HEK293 (cell line): ENCODE measurements around the gene RHOT2.
A peak's percentile ranks its signal among the peaks of the same experiment; 100 is the strongest.

Source experiments
- CTCF ChIA-PET: fragments of 350-600 bp; formaldehyde crosslinking; extraction: SDS; loops from one replicate; lab custom pipeline; 2021; ENCODE audit warnings: antibody characterized with exemption; lab: Yijun Ruan, JAX
- POLR2A ChIA-PET: fragments of 300-600 bp; formaldehyde crosslinking; extraction: SDS; loops from one replicate; lab custom pipeline; 2020; ENCODE audit warnings: antibody characterized with exemption, inconsistent platforms; lab: Yijun Ruan, JAX
- H3K27ac ChIP-seq: fragments of 200-500 bp; sonication (Bioruptor generic); 2 replicates; pipeline ENCODE4 v1.5.1; 2014; ENCODE audit warnings: low read depth, low read length, control low read depth, inconsistent platforms; ENCODE audit errors: extremely low read depth
- H3K36me3 ChIP-seq, 2 experiments: fragments of 200-500 bp in 1 of 2; sonication (Bioruptor generic) in 1 of 2; 1 replicate in 1 of 2; 2 replicates in 1 of 2; pipeline ENCODE4 v1.5.1; 2014 to 2017; ENCODE audit warnings: inconsistent platforms in 2 of 2, low read length in 2 of 2; ENCODE audit not compliant: control insufficient read depth in 2 of 2, insufficient read depth in 1 of 2
- H3K4me1 ChIP-seq: fragments of 200-500 bp; sonication (Bioruptor generic); 2 replicates; pipeline ENCODE4 v1.5.1; 2014; ENCODE audit warnings: mild to moderate bottlenecking, low read length, inconsistent platforms; ENCODE audit not compliant: control insufficient read depth, insufficient read depth
- H3K4me3 ChIP-seq: 2 replicates; pipeline ENCODE4 v1.5.1; 2011; ENCODE audit warnings: low read depth, mild to moderate bottlenecking, control low read depth, low read length, moderate library complexity
- H3K9me3 ChIP-seq: fragments of 200-500 bp; sonication (Bioruptor generic); 2 replicates; pipeline ENCODE4 v1.5.1; 2014; ENCODE audit warnings: low read depth, low read length, inconsistent platforms; ENCODE audit not compliant: control insufficient read depth, insufficient read depth
- BCL11B ChIP-seq: fragments of 450-650 bp; formaldehyde crosslinking; IDR thresholded peaks from 2 replicates; pipeline ENCODE4 v1.5.1; 2016; ENCODE audit warnings: low read depth, missing biosample characterization, missing genetic modification characterization
- KLF1 ChIP-seq: fragments of 450-650 bp; formaldehyde crosslinking; IDR thresholded peaks from 2 replicates; pipeline ENCODE4 v1.5.1; 2016; ENCODE audit warnings: missing biosample characterization, missing genetic modification characterization
- KLF16 ChIP-seq: fragments of 450-650 bp; formaldehyde crosslinking; IDR thresholded peaks from 2 replicates; pipeline ENCODE4 v1.5.1; 2017; ENCODE audit warnings: missing biosample characterization, missing genetic modification characterization
- PRDM4 ChIP-seq: fragments of 450-650 bp; formaldehyde crosslinking; IDR thresholded peaks from 2 replicates; pipeline ENCODE4 v1.5.1; 2017; ENCODE audit warnings: missing biosample characterization, missing genetic modification characterization
- SP2 ChIP-seq: fragments of 450-650 bp; formaldehyde crosslinking; IDR thresholded peaks from 2 replicates; pipeline ENCODE4 v1.5.1; 2016; ENCODE audit warnings: missing biosample characterization, missing genetic modification characterization
- SP7 ChIP-seq: fragments of 450-650 bp; formaldehyde crosslinking; IDR thresholded peaks from 2 replicates; pipeline ENCODE4 v1.5.1; 2016; ENCODE audit warnings: missing biosample characterization, missing genetic modification characterization
- WT1 ChIP-seq: fragments of 450-650 bp; formaldehyde crosslinking; IDR thresholded peaks from 2 replicates; pipeline ENCODE4 v1.5.1; 2016; ENCODE audit warnings: missing biosample characterization, missing genetic modification characterization
- ZBTB20 ChIP-seq: fragments of 450-650 bp; formaldehyde crosslinking; IDR thresholded peaks from 2 replicates; pipeline ENCODE4 v1.5.1; 2016; ENCODE audit warnings: missing biosample characterization, missing genetic modification characterization
- ZBTB26 ChIP-seq: fragments of 450-650 bp; formaldehyde crosslinking; optimal IDR thresholded peaks from 2 replicates; pipeline ENCODE3; 2016; ENCODE audit warnings: missing biosample characterization, mild to moderate bottlenecking, missing genetic modification characterization
- ZFP69B ChIP-seq: fragments of 450-650 bp; formaldehyde crosslinking; IDR thresholded peaks from 2 replicates; pipeline ENCODE4 v1.5.1; 2016; ENCODE audit warnings: missing biosample characterization, missing genetic modification characterization
- ZNF10 ChIP-seq: fragments of 450-650 bp; formaldehyde crosslinking; IDR thresholded peaks from 2 replicates; pipeline ENCODE4 v1.5.1; 2017; ENCODE audit warnings: missing biosample characterization, missing genetic modification characterization
- ZNF2 ChIP-seq: fragments of 450-650 bp; formaldehyde crosslinking; IDR thresholded peaks from 2 replicates; pipeline ENCODE4 v1.5.1; 2016; ENCODE audit warnings: missing biosample characterization, missing genetic modification characterization
- ZNF521 ChIP-seq: fragments of 450-650 bp; formaldehyde crosslinking; IDR thresholded peaks from 2 replicates; pipeline ENCODE4 v1.5.1; 2017; ENCODE audit warnings: missing biosample characterization, mild to moderate bottlenecking, missing genetic modification characterization
- ZNF549 ChIP-seq: fragments of 450-650 bp; IDR thresholded peaks from 2 replicates; pipeline ENCODE4 v1.5.1; 2018; ENCODE audit warnings: missing biosample characterization, missing genetic modification characterization, mild to moderate bottlenecking, inconsistent platforms, moderate library complexity
- ZNF561 ChIP-seq: fragments of 450-650 bp; IDR thresholded peaks from 2 replicates; pipeline ENCODE4 v1.5.1; 2018; ENCODE audit warnings: missing biosample characterization, missing genetic modification characterization, borderline replicate concordance
- ZNF654 ChIP-seq: fragments of 450-650 bp; formaldehyde crosslinking; IDR thresholded peaks from 2 replicates; pipeline ENCODE4 v1.5.1; 2016; ENCODE audit warnings: low read depth, missing biosample characterization, missing genetic modification characterization
- ZNF768 ChIP-seq: fragments of 450-650 bp; formaldehyde crosslinking; IDR thresholded peaks from 2 replicates; pipeline ENCODE4 v1.5.1; 2018; ENCODE audit warnings: missing biosample characterization, mild to moderate bottlenecking, missing genetic modification characterization
- ZSCAN16 ChIP-seq: fragments of 450-650 bp; formaldehyde crosslinking; IDR thresholded peaks from 2 replicates; pipeline ENCODE4 v1.5.1; 2016; ENCODE audit warnings: missing biosample characterization, missing genetic modification characterization
- ZSCAN30 ChIP-seq: fragments of 450-650 bp; IDR thresholded peaks from 2 replicates; pipeline ENCODE4 v1.5.1; 2018; ENCODE audit warnings: missing biosample characterization, mild to moderate bottlenecking, missing genetic modification characterization, moderate library complexity
- ZSCAN5A ChIP-seq: fragments of 450-650 bp; formaldehyde crosslinking; IDR thresholded peaks from 2 replicates; pipeline ENCODE4 v1.5.1; 2016; ENCODE audit warnings: missing biosample characterization, missing genetic modification characterization
- TF ChIP-seq, protein P1 (sequence below): fragments of 450-650 bp; formaldehyde crosslinking; IDR thresholded peaks from 2 replicates; pipeline ENCODE4 v1.5.1; 2016; ENCODE audit warnings: missing biosample characterization, missing genetic modification characterization
- TF ChIP-seq, protein P2 (sequence below): fragments of 450-650 bp; formaldehyde crosslinking; IDR thresholded peaks from 2 replicates; pipeline ENCODE4 v1.5.1; 2016; ENCODE audit warnings: missing biosample characterization, missing genetic modification characterization
- TF ChIP-seq, protein P3 (sequence below): fragments of 450-650 bp; formaldehyde crosslinking; IDR thresholded peaks from 2 replicates; pipeline ENCODE4 v1.5.1; 2016; ENCODE audit warnings: missing biosample characterization, missing genetic modification characterization

Gene RHOT2

DNA sequence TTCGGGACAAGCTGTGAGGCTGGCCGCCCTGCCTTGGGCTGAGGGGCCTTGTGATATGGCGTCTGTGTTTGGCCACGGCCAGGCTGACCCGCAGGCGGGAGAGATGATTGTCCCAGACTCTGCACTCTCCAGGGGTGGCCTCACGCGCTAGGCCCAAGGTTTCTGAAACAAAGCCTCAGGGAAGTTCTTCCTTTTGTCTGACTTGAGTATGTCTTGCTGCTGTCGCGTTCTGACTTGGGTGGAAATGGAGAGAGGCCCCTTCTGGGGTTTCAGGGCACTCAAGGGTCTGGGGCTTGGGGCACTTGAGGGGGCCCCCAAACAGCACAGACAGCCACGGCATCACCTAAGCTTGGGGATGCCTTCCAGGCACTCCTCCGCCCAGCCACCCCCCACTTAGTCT is 43.2 kb downstream of the RHOT2 start (continued):
- TF ChIP-seq ZNF10 (no peak), ZNF521 (tag by site-specific recombination) (no peak), ZNF768 (no peak), ZNF549 (tag by site-specific recombination) (no peak)

DNA sequence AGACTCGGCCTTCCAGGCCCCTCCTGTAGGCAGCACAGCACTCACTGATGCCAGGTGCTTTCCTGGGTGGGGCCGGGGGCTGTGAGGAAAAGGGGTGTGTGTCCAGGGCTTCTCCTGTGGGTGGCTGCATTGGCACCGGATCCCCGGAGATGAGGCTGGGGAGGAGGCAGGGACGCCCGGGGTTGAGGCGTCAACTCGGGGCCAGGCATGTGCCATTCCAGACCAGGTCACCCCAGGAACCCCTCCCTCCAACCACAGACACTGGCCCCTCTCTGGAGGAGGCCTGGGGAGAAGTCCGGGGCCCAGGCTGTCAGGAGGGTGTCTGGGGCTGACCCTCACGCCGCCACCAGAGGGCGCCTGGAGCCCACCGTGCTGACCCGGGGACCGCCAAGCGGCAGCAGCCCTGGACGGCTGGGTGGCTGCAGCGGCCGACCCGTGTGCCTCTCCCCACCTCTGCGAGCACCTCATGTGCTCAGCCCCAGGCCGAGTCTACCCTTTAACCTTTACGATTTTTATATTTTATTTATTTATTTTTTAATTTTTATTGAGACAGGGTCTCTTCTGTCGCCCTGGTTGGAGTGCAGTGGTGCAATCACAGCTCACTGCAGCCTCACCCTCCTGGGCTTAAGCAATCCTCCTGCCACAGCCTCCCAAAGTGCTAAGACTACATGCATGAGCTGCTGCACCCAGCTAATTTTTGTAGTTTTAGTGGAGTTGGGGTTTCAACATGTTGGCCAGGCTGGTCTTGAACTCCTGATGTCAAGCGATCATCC is 43.8 kb downstream of the RHOT2 start:
- POLR2A ChIA-PET: interaction anchor here (0.6 to 2.5 kb wide), 8 partner anchors 9 to 345 kb away, joined by 3 to 12 read pairs (median 3); partner anchors contain the start of genes ANTKMT, CHTF18, CIAO3 and RPUSD1

More for the DNA sequence above, 43.8 kb downstream of the RHOT2 start:
- Histone ChIP-seq H3K4me1 (peaks cover 11% of the 10 kb centered on the region), H3K27ac (no peak overlapping the region), H3K9me3 (no peaks in the 10 kb centered on the region), H3K4me3 (no peak overlapping the region), H3K36me3 (peaks cover 0 to 3% of the 10 kb centered on the region in 2 experiments; a peak in 1 of 3 replicates)
- TF ChIP-seq SP2 (0 out of 2 replicates have a peak, but pooled peaks have one; percentile 5), ZSCAN16 (tag by site-specific recombination) (no peak), ZFP69B (tag by site-specific recombination) (0 out of 2 replicates have a peak, but pooled peaks have one; percentile 25), ZNF2 (0 out of 2 replicates have a peak, but pooled peaks have one; percentile 43), ZBTB20 (tag by site-specific recombination) (peak; percentile 38; the same call in 1 of the 2 replicates), SP7 (tag by site-specific recombination) (peak; percentile 10; the same call in 1 of the 2 replicates), ZBTB26 (tag by site-specific recombination) (peak; percentile 15), PRDM4 (tag by site-specific recombination) (no peak), ZNF654 (peak; percentile 73), ZNF768 (peak; percentile 10; the same call in 1 of the 2 replicates), ZSCAN30 (peak; percentile 48; the same call in 1 of the 2 replicates), WT1 (tag by site-specific recombination) (no peak), ZNF561 (tag by site-specific recombination) (peak; percentile 30; the same call in 1 of the 2 replicates), BCL11B (tag by site-specific recombination) (peak; percentile 35; the same call in 1 of the 2 replicates), ZSCAN5A (no peak), KLF1 (peak; percentile 42; the same call in 1 of the 2 replicates), KLF16 (0 out of 2 replicates have a peak, but pooled peaks have one; percentile 25)
- TF ChIP-seq, protein P1, sequence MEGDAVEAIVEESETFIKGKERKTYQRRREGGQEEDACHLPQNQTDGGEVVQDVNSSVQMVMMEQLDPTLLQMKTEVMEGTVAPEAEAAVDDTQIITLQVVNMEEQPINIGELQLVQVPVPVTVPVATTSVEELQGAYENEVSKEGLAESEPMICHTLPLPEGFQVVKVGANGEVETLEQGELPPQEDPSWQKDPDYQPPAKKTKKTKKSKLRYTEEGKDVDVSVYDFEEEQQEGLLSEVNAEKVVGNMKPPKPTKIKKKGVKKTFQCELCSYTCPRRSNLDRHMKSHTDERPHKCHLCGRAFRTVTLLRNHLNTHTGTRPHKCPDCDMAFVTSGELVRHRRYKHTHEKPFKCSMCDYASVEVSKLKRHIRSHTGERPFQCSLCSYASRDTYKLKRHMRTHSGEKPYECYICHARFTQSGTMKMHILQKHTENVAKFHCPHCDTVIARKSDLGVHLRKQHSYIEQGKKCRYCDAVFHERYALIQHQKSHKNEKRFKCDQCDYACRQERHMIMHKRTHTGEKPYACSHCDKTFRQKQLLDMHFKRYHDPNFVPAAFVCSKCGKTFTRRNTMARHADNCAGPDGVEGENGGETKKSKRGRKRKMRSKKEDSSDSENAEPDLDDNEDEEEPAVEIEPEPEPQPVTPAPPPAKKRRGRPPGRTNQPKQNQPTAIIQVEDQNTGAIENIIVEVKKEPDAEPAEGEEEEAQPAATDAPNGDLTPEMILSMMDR (tag by site-specific recombination): peak; percentile 91
- TF ChIP-seq, protein P2, sequence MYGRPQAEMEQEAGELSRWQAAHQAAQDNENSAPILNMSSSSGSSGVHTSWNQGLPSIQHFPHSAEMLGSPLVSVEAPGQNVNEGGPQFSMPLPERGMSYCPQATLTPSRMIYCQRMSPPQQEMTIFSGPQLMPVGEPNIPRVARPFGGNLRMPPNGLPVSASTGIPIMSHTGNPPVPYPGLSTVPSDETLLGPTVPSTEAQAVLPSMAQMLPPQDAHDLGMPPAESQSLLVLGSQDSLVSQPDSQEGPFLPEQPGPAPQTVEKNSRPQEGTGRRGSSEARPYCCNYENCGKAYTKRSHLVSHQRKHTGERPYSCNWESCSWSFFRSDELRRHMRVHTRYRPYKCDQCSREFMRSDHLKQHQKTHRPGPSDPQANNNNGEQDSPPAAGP (tag by site-specific recombination): peak; percentile 45; the same call in 1 of the 2 replicates
- TF ChIP-seq, protein P3, sequence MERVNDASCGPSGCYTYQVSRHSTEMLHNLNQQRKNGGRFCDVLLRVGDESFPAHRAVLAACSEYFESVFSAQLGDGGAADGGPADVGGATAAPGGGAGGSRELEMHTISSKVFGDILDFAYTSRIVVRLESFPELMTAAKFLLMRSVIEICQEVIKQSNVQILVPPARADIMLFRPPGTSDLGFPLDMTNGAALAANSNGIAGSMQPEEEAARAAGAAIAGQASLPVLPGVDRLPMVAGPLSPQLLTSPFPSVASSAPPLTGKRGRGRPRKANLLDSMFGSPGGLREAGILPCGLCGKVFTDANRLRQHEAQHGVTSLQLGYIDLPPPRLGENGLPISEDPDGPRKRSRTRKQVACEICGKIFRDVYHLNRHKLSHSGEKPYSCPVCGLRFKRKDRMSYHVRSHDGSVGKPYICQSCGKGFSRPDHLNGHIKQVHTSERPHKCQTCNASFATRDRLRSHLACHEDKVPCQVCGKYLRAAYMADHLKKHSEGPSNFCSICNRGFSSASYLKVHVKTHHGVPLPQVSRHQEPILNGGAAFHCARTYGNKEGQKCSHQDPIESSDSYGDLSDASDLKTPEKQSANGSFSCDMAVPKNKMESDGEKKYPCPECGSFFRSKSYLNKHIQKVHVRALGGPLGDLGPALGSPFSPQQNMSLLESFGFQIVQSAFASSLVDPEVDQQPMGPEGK (tag by site-specific recombination): peak; percentile 62
- CTCF ChIA-PET: interaction anchor here (0.6 to 5.7 kb wide), 37 partner anchors 8 to 647 kb away, joined by 3 to 119 read pairs (median 5); partner anchors contain the start of genes ANTKMT, CCDC78, CHTF18 and CIAO3
